HepG2 (cell line): ENCODE results near the gene CTAGE1. TPM values are rescaled to one million over a fixed set of nuclear protein-coding genes. Genes with fewer than 3 reads are reported as not detected.

Source experiments
- ATAC-seq: fragments of 200-7000 bp; cut with Tn5 transposase; 3 replicates; pipeline ENCODE4 v1.9.1; 2020; ENCODE audit warnings: mild to moderate bottlenecking, moderate library complexity
- BruUV-seq: library from RNA; stranded (reverse); fragments of 400-500 nt; replicated peaks from 2 replicates; lab custom pipeline; 2021; lab: Mats Ljungman, UMichigan
- CTCF ChIA-PET: fragments of 300-600 bp; formaldehyde crosslinking; extraction: SDS; loops from one replicate; lab custom pipeline; 2021; ENCODE audit warnings: low total read pairs, inconsistent platforms, low intra/inter-chr PET ratio; lab: Yijun Ruan, JAX
- POLR2A ChIA-PET: fragments of 350-600 bp; sonication (Branson Sonifier 250); formaldehyde crosslinking; loops from one replicate; lab custom pipeline; 2020; ENCODE audit warnings: antibody characterized with exemption, inconsistent platforms; lab: Yijun Ruan, JAX
- DNase-seq: peaks from one replicate; pipeline ENCODE4 v3.0.0-alpha.2; 2015; ENCODE audit warnings: low spot score
- FAIRE-seq: peaks from 3 replicates; lab custom pipeline; 2011; peaks lifted over from hg19 to GRCh38; lab: Jason Lieb, UNC
- H2AFZ ChIP-seq: one replicate; pipeline ENCODE4 v1.6.1; 2011; ENCODE audit warnings: low read length, inconsistent platforms
- H3K27ac ChIP-seq: fragments of 300-600 bp; 3 replicates; pipeline ENCODE4 v1.8.0; 2011; ENCODE audit warnings: mixed run types, mild to moderate bottlenecking, mixed read lengths, low read length, inconsistent platforms; ENCODE audit not compliant: insufficient read depth; ENCODE audit errors: extremely low read length
- H3K27me3 ChIP-seq, 2 experiments: fragments of 200-600 bp in 1 of 2; 2 replicates in 1 of 2; 3 replicates in 1 of 2; pipeline versions ENCODE4 v1.6.0 to v1.8.0; 2011; ENCODE audit warnings: low read length in 2 of 2, mild to moderate bottlenecking in 2 of 2, moderate library complexity in 2 of 2, inconsistent platforms in 1 of 2; ENCODE audit not compliant: insufficient read depth in 2 of 2, control insufficient read depth in 1 of 2
- H3K36me3 ChIP-seq, 2 experiments: fragments of 200-600 bp in 1 of 2; replicated peaks in 1 of 2; 2 replicates in 1 of 2; 3 replicates in 1 of 2; pipeline versions ENCODE4 v1.5.1 to v1.8.0; 2011; ENCODE audit warnings: low read length in 2 of 2, inconsistent platforms in 1 of 2; ENCODE audit not compliant: insufficient read depth in 2 of 2, control insufficient read depth in 1 of 2
- H3K4me1 ChIP-seq: 2 replicates; pipeline ENCODE4 v1.5.1; 2012; ENCODE audit warnings: low read length, inconsistent platforms; ENCODE audit not compliant: insufficient read depth
- H3K4me2 ChIP-seq: 2 replicates; pipeline ENCODE4 v1.6.0; 2011; ENCODE audit warnings: low read depth, low read length, inconsistent platforms
- H3K4me3 ChIP-seq, 3 experiments: fragments of 200-600 bp in 1 of 3; sonication (generic), shearing (Covaris generic) in 1 of 3; replicated peaks in 1 of 3; 2 replicates each; pipeline ENCODE4 v1.5.1; 2011 to 2016; ENCODE audit warnings: low read length in 3 of 3, inconsistent platforms in 2 of 3, low read depth in 2 of 3, mild to moderate bottlenecking in 2 of 3, control low read depth in 1 of 3, mixed read lengths in 1 of 3; ENCODE audit not compliant: insufficient read depth in 1 of 3
- H3K79me2 ChIP-seq: one replicate; pipeline ENCODE4 v1.6.1; 2011; ENCODE audit warnings: low read length, inconsistent platforms; ENCODE audit not compliant: insufficient read depth
- H3K9ac ChIP-seq: 2 replicates; pipeline ENCODE4 v1.6.0; 2011; ENCODE audit warnings: mild to moderate bottlenecking, low read depth, low read length, inconsistent platforms; ENCODE audit not compliant: insufficient read depth
- H3K9me3 ChIP-seq: 2 replicates; pipeline ENCODE4 v1.5.1; 2012; ENCODE audit warnings: mild to moderate bottlenecking, low read length
- H4K20me1 ChIP-seq: 2 replicates; pipeline ENCODE4 v1.6.0; 2011; ENCODE audit warnings: inconsistent platforms, mild to moderate bottlenecking, low read length, moderate library complexity; ENCODE audit not compliant: insufficient read depth
- ATAD3A ChIP-seq: sonication (generic); formaldehyde crosslinking; IDR thresholded peaks from 2 replicates; pipeline ENCODE4 v1.4.0; 2020; ENCODE audit warnings: missing genetic modification reagents
- ATF1 ChIP-seq: IDR thresholded peaks from 2 replicates; pipeline ENCODE4 v1.6.1; 2016; ENCODE audit warnings: mild to moderate bottlenecking, control low read depth
- CEBPB ChIP-seq: IDR thresholded peaks from 2 replicates; pipeline ENCODE4 v1.6.1; 2011; ENCODE audit warnings: low read depth, low read length, improper control_type of control experiment, borderline replicate concordance
- CEBPG ChIP-seq: IDR thresholded peaks from 2 replicates; pipeline ENCODE4 v1.6.1; 2016
- CREB3 ChIP-seq: sonication (generic); formaldehyde crosslinking; IDR thresholded peaks from 2 replicates; pipeline ENCODE4 v1.5.0; 2020; ENCODE audit warnings: missing genetic modification reagents
- GTF2F1 ChIP-seq: fragments of 150-350 bp; IDR thresholded peaks from 2 replicates; pipeline ENCODE4 v1.6.1; 2014; ENCODE audit warnings: low read length
- HHEX ChIP-seq: IDR thresholded peaks from 2 replicates; pipeline ENCODE4 v1.6.1; 2016; ENCODE audit warnings: control low read depth
- HMG20B ChIP-seq: conservative IDR thresholded peaks from 2 replicates; pipeline ENCODE4 v1.6.1; 2016; ENCODE audit warnings: missing genetic modification reagents, missing compliant biosample characterization
- IRF9 ChIP-seq: sonication (generic); formaldehyde crosslinking; IDR thresholded peaks from 2 replicates; pipeline ENCODE4 v1.8.0; 2022; ENCODE audit warnings: missing genetic modification reagents, mild to moderate bottlenecking, borderline replicate concordance
- KMT2A ChIP-seq: sonication (generic); formaldehyde crosslinking; IDR thresholded peaks from 2 replicates; pipeline ENCODE4 v1.4.0; 2020; ENCODE audit warnings: missing genetic modification reagents
- POLR2A ChIP-seq, 2 experiments: IDR thresholded peaks; 2 replicates each; pipeline ENCODE4 v1.6.1; 2011; ENCODE audit warnings: low read depth in 2 of 2, low read length in 2 of 2, mild to moderate bottlenecking in 1 of 2, moderate library complexity in 1 of 2; ENCODE audit not compliant: insufficient read depth in 1 of 2
- SKI ChIP-seq: fragments of 450-650 bp; IDR thresholded peaks from one replicate; pipeline ENCODE4 v1.6.1; 2018; ENCODE audit warnings: mild to moderate bottlenecking; ENCODE audit not compliant: partially characterized antibody
- SP1 ChIP-seq, 2 experiments: fragments of 450-650 bp in 1 of 2; sonication (generic) in 1 of 2; formaldehyde crosslinking in 1 of 2; IDR thresholded peaks; 2 replicates each; pipeline versions ENCODE4 v1.4.0 to v1.6.1; 2016 to 2020; ENCODE audit warnings: missing genetic modification reagents in 1 of 2
- SP2 ChIP-seq: sonication (generic); formaldehyde crosslinking; IDR thresholded peaks from 2 replicates; pipeline ENCODE4 v1.5.1; 2020; ENCODE audit warnings: mild to moderate bottlenecking, missing genetic modification reagents
- U2AF2 ChIP-seq: fragments of 200-400 bp; formaldehyde crosslinking; IDR thresholded peaks from 2 replicates; pipeline ENCODE4 v1.6.1; 2017; ENCODE audit warnings: low read depth, mild to moderate bottlenecking, low read length
- ZNF12 ChIP-seq: sonication (generic); formaldehyde crosslinking; IDR thresholded peaks from 2 replicates; pipeline ENCODE4 v1.5.0; 2020; ENCODE audit warnings: missing genetic modification reagents
- ZNF33A ChIP-seq: sonication (generic); formaldehyde crosslinking; IDR thresholded peaks from 2 replicates; pipeline ENCODE4 v1.5.1; 2020; ENCODE audit warnings: missing genetic modification reagents, mild to moderate bottlenecking, moderate library complexity, borderline replicate concordance
- ZNF619 ChIP-seq: sonication (generic); formaldehyde crosslinking; IDR thresholded peaks from 2 replicates; pipeline ENCODE4 v1.4.0; 2020; ENCODE audit warnings: mild to moderate bottlenecking, missing genetic modification reagents
- WGBS: methylation state at CpG from one replicate; pipeline ENCODE4 v1.1.6; 2017; ENCODE audit warnings: low lambda C conversion rate; 5-methylcytosine and 5-hydroxymethylcytosine counted together
- in situ Hi-C: cut with HindIII; loops from 2 replicates; pipeline ENCODE4 v1.10.0; 2017; ENCODE audit warnings: low pct_unique_long_range_greater_than_20kb; ENCODE audit not compliant: extremely low pct_ligation_motif_present
- intact Hi-C: fragments of 100-400 bp; cut with micrococcal nuclease; formaldehyde crosslinking; loops from one replicate; pipeline ENCODE4 v1.10.0; 2022; ENCODE audit not compliant: unreplicated experiment
- polyA plus RNA-seq, 8 experiments: library from polyadenylated mRNA; depleted of rRNA in 3 of 8; stranded (reverse) in 7 of 8; unstranded in 1 of 8; fragments of >200 nt; fragmentation: Illumina TruSeq in 4 of 8; extraction: Trizol in 4 of 8; gene quantifications; 2 replicates each; pipeline versions ENCODE4 v1.2.1 to v1.2.3, GENCODE V29; 2011 to 2016; ENCODE audit warnings: low read depth in 4 of 8, missing spikeins in 1 of 8, mixed read lengths in 1 of 8; ENCODE audit not compliant: insufficient read depth in 1 of 8
- total RNA-seq, 5 experiments: library from RNA; depleted of rRNA; stranded (reverse); fragments of >200 nt; fragmentation: Illumina TruSeq; extraction: Trizol; gene quantifications; 2 replicates each; pipeline ENCODE4 v1.2.3, GENCODE V29; 2016; ENCODE audit warnings: low read depth in 1 of 5

Gene CTAGE1
- total and polyA plus RNA-seq, 2 of the 13 experiments (the other 11 are each of a cell fraction or from before 2014, with no cell fraction given): 0.02 TPM; not detected in 1

- H3K4me1 ChIP-seq: no peaks in the 10 kb centered on the region
- CTCF ChIA-PET: no interaction called here
- H2AFZ ChIP-seq: no peak overlapping the region
- H3K4me3 ChIP-seq: no peak overlapping the region
- ATAC-seq: no peak
- TF ChIP-seq IRF9 (CRISPR knock-in tag) (no peak), ZNF619 (no peak), SP2 (CRISPR knock-in tag) (no peak), U2AF2 (no peak), SP1 (IDR thresholded peaks at IDR 0.05) (no peak), SP1 (CRISPR knock-in tag; IDR thresholded peaks at IDR 0.05) (no peak), GTF2F1 (no peak), KMT2A (CRISPR knock-in tag) (no peak), ZNF12 (CRISPR knock-in tag) (no peak), SKI (no peak), POLR2A (IDR thresholded peaks at IDR 0.05; ENCODE audit: insufficient read depth in 1 of 2, low read depth in 2 of 2, low read length in 2 of 2) (no peak), ATF1 (CRISPR knock-in tag) (no peak), HMG20B (no peak), ZNF33A (no peak), CREB3 (CRISPR knock-in tag) (no peak), ATAD3A (CRISPR knock-in tag) (no peak), HHEX (no peak), CEBPG (no peak), CEBPB (no peak)
- no peak overlapping the region for H3K27ac ChIP-seq
- H3K9me3 ChIP-seq: no peaks in the 10 kb centered on the region
- no peaks in the 10 kb centered on the region for H4K20me1 ChIP-seq
- no TSS peak for BruUV-seq
- H3K36me3 ChIP-seq: no peaks in the 10 kb centered on the region
- H3K9ac ChIP-seq: no peak overlapping the region
- in situ Hi-C loops: no loop called here
- H3K27me3 ChIP-seq: no peaks in the 10 kb centered on the region; a peak in 1 of 5 replicates
- H3K4me2 ChIP-seq: no peak overlapping the region
- no peak for DNase-seq
- FAIRE-seq: no peak
- no peaks in the 10 kb centered on the region for H3K79me2 ChIP-seq
- 38% methylated on average over 8 of the region's 9 CpGs for WGBS
- intact Hi-C loops: no loop called here
- POLR2A ChIA-PET: no interaction called here
These were observed 6.3 kb upstream of the CTAGE1 start for GRCh38 chr18:22423878-22424564.
